ENCODE results near the gene NUP43.
"Not testable (repeated sequence)": the region's sequence is repeated elsewhere in the genome, so short reads cannot be mapped to it uniquely, and the experiment has no call there.

Gene NUP43

GRCh38 chr6:149749082-149749593 is 2.8 kb upstream of the NUP43 start:
- not testable (repeated sequence) for DNase-seq (ENCODE audit: low spot score)

- not testable (repeated sequence) for DNase-seq (ENCODE audit: low spot score)
These were observed 1.1 kb downstream of the NUP43 start for GRCh38 chr6:149745252-149745651.

GRCh38 chr6:149734915-149735314 is 11.4 kb downstream of the NUP43 start:
- DNase-seq (ENCODE audit: low spot score), result no peak

DNA sequence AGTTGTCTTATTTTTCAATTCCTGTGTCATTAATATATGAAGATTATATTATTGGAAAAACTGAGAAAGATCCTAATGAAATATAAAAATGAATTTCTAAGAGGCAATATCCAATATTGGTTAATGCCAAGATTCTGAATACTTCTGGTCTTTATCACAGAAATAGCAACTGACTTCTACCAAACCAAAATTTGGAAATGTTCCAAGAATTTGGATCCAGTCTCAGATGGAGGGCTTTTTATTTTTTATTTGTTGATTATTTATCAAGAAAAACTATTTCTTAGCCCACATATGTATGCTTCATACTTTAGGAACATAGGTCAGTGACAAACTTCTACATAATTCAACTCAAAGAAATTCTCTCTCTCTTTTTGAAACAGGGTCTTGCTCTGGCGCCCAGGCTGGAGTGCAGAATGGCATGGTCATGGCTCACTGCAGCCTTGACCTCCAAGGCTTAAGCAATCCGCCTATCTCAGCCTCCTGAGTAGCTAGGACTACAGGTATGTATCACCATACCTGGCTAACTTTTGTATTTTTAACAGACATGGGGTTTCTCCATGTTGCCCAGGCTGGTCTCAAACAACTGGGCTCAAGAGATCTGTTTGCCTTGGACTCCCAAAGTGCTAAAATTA is 13.1 kb downstream of the NUP43 start:
- no peak for DNase-seq (ENCODE audit: low spot score)

DNA sequence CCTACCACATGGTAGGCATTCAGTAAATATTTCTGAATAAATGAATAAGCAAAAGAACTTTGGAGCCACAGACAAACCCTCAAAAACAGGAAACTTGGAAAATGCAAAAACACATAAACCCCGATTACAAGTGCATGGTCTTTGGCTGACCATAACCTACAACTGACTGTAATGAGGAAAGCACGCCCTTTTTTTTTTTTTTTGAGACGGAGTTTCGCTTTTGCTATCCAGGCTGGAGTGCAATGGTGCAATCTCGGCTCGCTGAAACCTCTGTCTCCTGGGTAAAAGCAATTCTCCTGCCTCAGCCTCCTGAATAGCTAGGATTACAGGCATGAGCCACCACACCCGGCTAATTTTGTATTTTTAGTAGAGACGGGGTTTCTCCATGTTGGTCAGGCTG is 16.5 kb downstream of the NUP43 start:
- no peak for DNase-seq (ENCODE audit: low spot score)

- DNase-seq (ENCODE audit: low spot score), result no peak
These were observed 17.7 kb downstream of the NUP43 start for GRCh38 chr6:149728499-149729234.

GRCh38 chr6:149727793-149728498 is 18.4 kb downstream of the NUP43 start:
- DNase-seq (ENCODE audit: low spot score), result no peak

DNA sequence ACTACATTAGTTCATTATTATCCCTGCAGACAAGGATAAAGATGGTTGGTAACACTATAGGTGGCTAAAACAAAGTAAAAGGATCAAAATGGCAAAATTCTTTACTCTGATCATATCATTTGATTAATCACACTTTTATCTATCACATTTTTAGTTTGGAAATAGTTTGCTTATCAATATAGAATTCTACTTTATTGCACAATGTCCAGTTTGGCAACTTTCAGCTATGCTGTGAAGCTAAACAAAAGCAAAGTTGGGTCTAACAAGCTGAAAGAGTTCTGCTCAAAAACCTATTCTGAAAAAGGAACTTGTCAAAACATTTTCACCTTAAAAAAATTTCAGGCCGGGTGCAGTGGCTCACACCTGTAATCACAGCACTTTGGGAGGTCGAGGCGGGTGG is 20.5 kb downstream of the NUP43 start:
- no peak for DNase-seq (ENCODE audit: low spot score)

GRCh38 chr6:149723771-149724417 is 22.4 kb downstream of the NUP43 start:
- peak; percentile 43 for DNase-seq (ENCODE audit: low spot score)

- no peak for DNase-seq (ENCODE audit: low spot score)
These were observed 23.1 kb downstream of the NUP43 start for GRCh38 chr6:149723262-149723661.

DNA sequence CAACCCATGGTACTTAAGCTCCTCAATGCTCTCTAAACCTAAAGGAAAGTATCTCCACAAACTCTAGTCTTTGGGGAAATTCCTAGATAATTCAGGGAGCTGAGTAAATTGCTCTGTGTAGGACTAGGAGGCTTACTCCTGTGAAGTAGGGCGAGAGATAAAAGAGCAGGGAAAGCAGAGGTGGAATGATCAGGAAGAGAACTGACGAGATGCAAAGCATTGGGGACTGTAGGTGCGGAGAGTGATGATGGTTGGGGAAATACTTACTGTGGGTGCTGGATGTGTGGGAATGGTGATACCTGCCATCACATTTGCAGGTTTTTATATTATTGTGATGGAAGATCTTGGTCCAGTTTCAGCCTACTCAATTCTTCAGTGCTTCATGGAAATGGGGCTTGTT is 26.8 kb downstream of the NUP43 start:
- DNase-seq (ENCODE audit: low spot score), result no peak

- DNase-seq (ENCODE audit: low spot score), result peak; percentile 84
These were observed 28.5 kb downstream of the NUP43 start, which contains the start of gene LATS1 for GRCh38 chr6:149717588-149718458. LATS1 (minus strand) TSS chr6:149718101; CDS start chr6:149702126, 15,975 bp downstream.

DNA sequence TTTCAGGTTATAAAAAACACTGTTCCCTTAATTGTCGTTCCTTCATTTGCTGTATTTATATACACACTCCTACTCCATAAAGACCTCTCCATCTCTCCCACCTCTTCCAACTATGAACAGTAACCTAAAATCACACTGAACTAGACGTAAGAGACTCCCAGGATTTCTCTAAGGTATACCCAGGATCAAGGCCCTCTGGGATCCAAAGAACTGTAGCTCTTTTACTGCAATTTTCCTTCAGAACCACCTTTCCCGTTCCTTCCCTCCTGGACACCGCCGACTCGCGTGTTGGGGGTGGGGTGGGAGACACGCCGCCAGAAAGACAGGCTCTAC is 29.1 kb downstream of the NUP43 start:
- no peak for DNase-seq (ENCODE audit: low spot score)

DNA sequence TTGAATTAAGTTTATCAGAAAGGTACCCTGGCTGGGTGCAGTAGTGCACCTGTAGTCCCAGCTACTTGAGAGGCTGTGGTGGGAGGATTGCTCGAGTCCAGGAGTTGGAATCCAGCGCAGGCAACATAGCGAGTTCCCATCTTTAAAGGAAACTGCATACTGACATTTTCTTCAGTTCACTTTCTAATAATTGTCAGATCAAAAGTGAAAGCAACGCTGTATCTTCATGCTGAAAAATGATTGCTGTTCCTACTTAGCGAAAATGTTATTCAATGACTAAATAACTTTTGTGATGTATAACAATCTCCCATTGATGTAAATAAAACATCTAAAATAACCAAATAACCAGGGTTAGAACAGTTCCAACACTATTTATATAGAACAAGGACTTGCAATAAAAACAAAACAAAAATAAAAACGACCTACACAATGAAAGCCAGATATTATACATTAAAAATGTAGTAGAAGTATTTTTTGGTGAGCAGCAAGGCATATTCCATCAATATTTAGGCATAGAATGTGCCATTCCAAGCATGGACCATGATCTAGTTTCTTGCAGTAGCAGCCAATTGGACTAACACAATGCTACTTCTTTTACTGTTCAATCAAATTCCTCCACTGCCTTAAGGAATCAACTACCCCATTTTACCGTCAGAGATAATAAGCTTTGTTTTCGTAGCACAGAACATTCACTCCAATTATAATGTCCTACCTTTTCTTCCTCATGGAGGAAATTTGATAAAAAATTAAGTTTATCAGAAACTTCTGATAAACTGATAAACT is 30.0 kb downstream of the NUP43 start:
- no peak for DNase-seq (ENCODE audit: low spot score)

- DNase-seq (ENCODE audit: low spot score), result no peak
These were observed 31.9 kb downstream of the NUP43 start for GRCh38 chr6:149714442-149714841.

GRCh38 chr6:149711711-149712110 is 34.6 kb downstream of the NUP43 start:
- DNase-seq (ENCODE audit: low spot score), result no peak

GRCh38 chr6:149701714-149702113 is 44.6 kb downstream of the NUP43 start:
- DNase-seq (ENCODE audit: low spot score), result no peak

DNA sequence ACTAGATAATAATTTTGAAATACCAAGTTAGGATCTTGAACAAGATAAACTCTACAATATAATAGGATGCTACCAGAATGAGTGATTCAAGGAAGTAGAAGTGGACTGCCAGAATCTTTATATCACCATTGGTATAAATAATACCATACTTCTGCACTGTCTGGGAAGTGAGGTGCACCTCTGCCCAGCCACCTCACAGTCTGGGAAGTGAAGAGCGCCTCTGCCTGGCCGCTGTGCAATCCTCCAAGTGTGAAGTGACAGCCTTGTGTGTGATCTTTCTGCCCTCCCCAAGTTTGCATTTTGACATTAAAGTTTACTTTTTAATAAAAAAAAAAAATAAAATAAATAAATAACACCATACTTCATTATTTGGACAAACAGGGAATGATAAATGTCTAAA is 47.2 kb downstream of the NUP43 start:
- no peak for DNase-seq (ENCODE audit: low spot score)

GRCh38 chr6:149698175-149698574 is 48.2 kb downstream of the NUP43 start:
- no peak for DNase-seq (ENCODE audit: low spot score)

- DNase-seq (ENCODE audit: low spot score), result no peak
These were observed 49.4 kb downstream of the NUP43 start for GRCh38 chr6:149696901-149697300.

Measured in SK-N-DZ (cell line).